Tibial artery (tissue), 4 donors: ENCODE measurements around the gene GSTM2.
"Not testable (repeated sequence)": the region's sequence is repeated elsewhere in the genome, so short reads cannot be mapped to it uniquely, and the experiment has no call there.

Source experiments
- DNase-seq, 2 donors: peaks; one replicate each; pipeline ENCODE4 v3.0.0-alpha.2; 2019
- H3K27ac ChIP-seq, 2 donors: fragments of 200-600 bp; sonication (generic) in 1 of 2; 1 replicate in 1 of 2; 2 replicates in 1 of 2; pipeline ENCODE4 v1.5.1; 2018 to 2019; ENCODE audit warnings: mild to moderate bottlenecking in 1 of 2
- H3K27me3 ChIP-seq, 2 donors: fragments of 200-600 bp; sonication (generic) in 1 of 2; one replicate each; pipeline versions ENCODE4 v1.5.1 to v1.6.0; 2016 to 2019
- H3K36me3 ChIP-seq, 3 donors: fragments of 200-600 bp; sonication (generic) in 2 of 3; one replicate each; pipeline ENCODE4 v1.5.1; 2016 to 2019; ENCODE audit warnings: mild to moderate bottlenecking in 2 of 3
- H3K4me1 ChIP-seq, 4 donors: fragments of 200-600 bp; sonication (generic) in 2 of 4; 1 replicate in 3 of 4; 2 replicates in 1 of 4; pipeline ENCODE4 v1.5.1; 2016 to 2019
- H3K4me3 ChIP-seq, 2 donors: fragments of 200-600 bp; sonication (generic) in 1 of 2; 1 replicate in 1 of 2; 2 replicates in 1 of 2; pipeline ENCODE4 v1.5.1; 2018 to 2019; ENCODE audit warnings: mild to moderate bottlenecking in 2 of 2
- H3K9me3 ChIP-seq, 3 donors: fragments of 200-600 bp; sonication (generic) in 1 of 3; one replicate each; pipeline ENCODE4 v1.5.1; 2016 to 2019
- CTCF ChIP-seq, 2 experiments: fragments of 200-600 bp in 1 of 2; fragments of 450-650 bp in 1 of 2; IDR thresholded peaks; one replicate each; pipeline ENCODE4 v1.5.1; 2017 to 2019; ENCODE audit warnings: antibody characterized with exemption in 2 of 2, mild to moderate bottlenecking in 1 of 2, moderate library complexity in 1 of 2
- intact Hi-C: fragments of 100-400 bp; cut with DNase I; formaldehyde crosslinking; loops from one replicate; pipeline ENCODE4 v1.15.0; 2023; ENCODE audit warnings: low total_unique reads

Gene GSTM2

GRCh38 chr1:109659997-109660690 is 7.7 kb upstream of the GSTM2 start:
- Histone ChIP-seq H3K27ac (no peak overlapping the region), H3K9me3 (no peaks in the 10 kb centered on the region), H3K27me3 (no peaks in the 10 kb centered on the region), H3K4me3 (no peak overlapping the region), H3K36me3 (peaks cover 6 to 49% (median 15%) of the 10 kb centered on the region in 3 donors), H3K4me1 (peaks cover 0 to 19% (median 9%) of the 10 kb centered on the region in 4 donors)
- no peak for TF ChIP-seq CTCF (IDR thresholded peaks at IDR 0.05)
- intact Hi-C loops, result loop anchor here (10.0 kb wide), 1 partner anchor 265 kb away; no protein-coding TSS in a partner anchor
- peak in 1 of 2 donors; percentile 53 for DNase-seq

GRCh38 chr1:109660691-109661026 is 7.2 kb upstream of the GSTM2 start:
- Histone ChIP-seq H3K4me1 (peaks cover 0 to 14% (median 6%) of the 10 kb centered on the region in 4 donors), H3K36me3 (peaks cover 6 to 49% (median 15%) of the 10 kb centered on the region in 3 donors)
- intact Hi-C loops, H3K4me3 ChIP-seq, DNase-seq, H3K9me3 ChIP-seq, H3K27me3 ChIP-seq, H3K27ac ChIP-seq: not testable (repeated sequence)

- Histone ChIP-seq H3K36me3 (peaks cover 6 to 49% (median 15%) of the 10 kb centered on the region in 3 donors), H3K27me3 (no peaks in the 10 kb centered on the region), H3K27ac (no peak overlapping the region), H3K4me1 (peaks cover 0 to 12% (median 4%) of the 10 kb centered on the region in 4 donors), H3K9me3 (no peaks in the 10 kb centered on the region), H3K4me3 (no peak overlapping the region)
- intact Hi-C loops, result no loop called here
- DNase-seq, result peak in 1 of 2 donors; percentile 16
- TF ChIP-seq CTCF (IDR thresholded peaks at IDR 0.05), result no peak
These were observed 6.5 kb upstream of the GSTM2 start for GRCh38 chr1:109661391-109661790.

- no peak overlapping the region for H3K4me3 ChIP-seq
- intact Hi-C loops, result no loop called here
- no peaks in the 10 kb centered on the region for H3K9me3 ChIP-seq
- H3K36me3 ChIP-seq, result peaks cover 0 to 27% (median 11%) of the 10 kb centered on the region in 3 donors
- no peaks in the 10 kb centered on the region for H3K27me3 ChIP-seq
- no peak overlapping the region for H3K27ac ChIP-seq
- DNase-seq, result no peak
- no peak for TF ChIP-seq CTCF (IDR thresholded peaks at IDR 0.05)
- peaks cover 0 to 16% (median 8%) of the 10 kb centered on the region in 4 donors for H3K4me1 ChIP-seq
These were observed 3.2 kb upstream of the GSTM2 start for GRCh38 chr1:109664671-109665070.

GRCh38 chr1:109668123-109668775 is 392 bp downstream of the GSTM2 start:
- Histone ChIP-seq H3K4me1 (peaks cover 0 to 16% (median 8%) of the 10 kb centered on the region in 4 donors), H3K27ac (peak overlapping the region; percentile 44 to 69), H3K4me3 (peak overlapping the region; percentile 58 to 66), H3K36me3 (peaks cover 0 to 20% (median 0%) of the 10 kb centered on the region in 3 donors), H3K9me3 (no peaks in the 10 kb centered on the region), H3K27me3 (no peaks in the 10 kb centered on the region)
- TF ChIP-seq CTCF (IDR thresholded peaks at IDR 0.05), result no peak
- DNase-seq, result no peak
- intact Hi-C loops, result no loop called here
